ENCODE results near the gene ZNF280D.

Gene ZNF280D

DNA sequence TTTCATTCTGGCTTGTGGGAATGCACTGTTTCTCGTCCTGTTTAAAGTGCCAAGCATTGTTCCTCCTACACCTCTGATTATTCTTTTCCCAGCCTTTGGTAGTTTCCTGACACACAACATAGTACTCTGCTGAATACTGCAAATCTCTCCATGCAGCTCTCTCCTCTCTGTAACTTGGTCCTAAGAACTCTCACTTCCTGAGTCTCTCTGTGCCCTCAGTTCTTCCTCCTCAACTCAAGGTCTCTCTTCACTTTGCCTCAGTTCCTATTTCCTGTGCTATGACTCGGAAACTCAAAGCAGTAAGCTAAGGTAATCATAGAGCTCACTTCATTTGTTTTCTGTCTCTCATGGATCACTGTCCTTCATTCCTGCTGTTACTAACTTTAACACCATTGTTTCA is 113.4 kb downstream of the ZNF280D start:
- no peak for DNase-seq

DNA sequence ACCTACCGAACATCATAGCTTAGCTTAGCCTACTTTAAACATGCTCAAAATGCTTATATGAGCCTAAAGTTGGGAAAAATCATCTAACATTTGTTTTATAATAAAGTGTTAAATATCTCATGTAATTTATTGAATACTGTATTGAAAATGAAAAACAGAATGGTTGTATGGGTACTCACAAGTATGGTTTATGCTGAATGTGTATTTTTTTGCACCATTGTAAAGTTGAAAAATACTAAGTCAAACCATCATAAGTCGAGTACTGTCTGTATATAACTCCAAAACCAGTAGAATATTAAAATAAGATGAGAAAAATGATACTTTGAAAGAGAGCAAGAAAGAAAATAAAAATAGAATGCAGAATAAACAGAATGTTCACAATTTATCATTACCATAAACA is 115.7 kb downstream of the ZNF280D start:
- no peak for DNase-seq

DNA sequence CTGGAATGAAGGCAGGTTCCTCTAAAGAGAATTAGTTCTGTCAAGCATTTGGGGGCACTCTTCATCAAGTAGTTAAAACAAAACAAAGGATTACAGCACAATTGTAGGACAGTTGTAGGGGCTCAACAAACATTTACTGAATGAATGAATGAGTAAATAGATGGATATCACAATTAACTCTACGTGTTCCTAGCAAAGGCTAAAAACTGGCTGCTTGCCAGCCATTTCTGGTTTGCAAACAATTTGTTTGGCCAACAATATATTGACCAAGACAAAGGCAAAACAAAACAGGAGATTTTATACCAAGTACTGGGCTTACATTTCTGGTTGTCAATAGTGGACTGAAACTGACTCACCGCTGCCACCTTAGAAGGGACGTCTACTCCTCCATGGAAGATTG is 116.8 kb downstream of the ZNF280D start:
- DNase-seq: no peak

DNA sequence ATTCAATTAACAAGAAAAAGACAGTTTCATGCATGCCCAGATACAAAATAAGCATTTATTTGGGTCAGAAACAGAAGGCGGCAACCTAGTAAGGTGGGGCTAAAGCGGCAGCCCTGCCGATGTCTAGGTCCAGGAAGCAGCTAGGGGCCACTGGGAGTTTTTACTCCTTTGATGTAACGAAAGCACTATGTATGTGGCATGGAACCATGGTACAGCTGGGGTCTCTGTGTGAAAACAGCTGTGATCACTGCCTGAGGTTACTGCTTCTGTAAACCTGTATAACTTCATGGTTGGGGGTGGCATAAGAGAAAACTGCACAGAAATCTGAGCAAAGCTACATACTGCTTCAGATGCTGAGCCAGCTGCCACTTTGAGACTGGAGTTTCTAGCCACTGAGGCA is 119.5 kb downstream of the ZNF280D start:
- no peak for DNase-seq

DNA sequence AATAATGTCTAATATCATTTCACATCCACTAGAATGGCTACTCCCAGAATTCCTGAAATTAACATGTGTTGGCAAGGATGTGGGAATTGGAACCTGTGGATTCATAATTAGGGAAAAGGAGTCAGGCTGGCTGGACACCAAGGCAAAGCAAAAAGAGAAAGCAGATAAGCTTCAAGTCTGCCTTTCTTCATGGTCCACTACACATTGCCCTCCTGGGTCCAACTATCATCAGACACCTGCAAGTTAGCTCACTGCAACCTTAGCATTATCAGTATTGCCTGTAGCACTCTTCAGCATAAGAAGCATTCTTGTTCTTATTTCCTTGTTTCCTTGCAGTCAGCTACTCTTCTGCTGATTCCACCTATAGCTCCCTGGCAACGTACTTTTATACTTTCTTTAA is 124.3 kb downstream of the ZNF280D start:
- DNase-seq: no peak

DNA sequence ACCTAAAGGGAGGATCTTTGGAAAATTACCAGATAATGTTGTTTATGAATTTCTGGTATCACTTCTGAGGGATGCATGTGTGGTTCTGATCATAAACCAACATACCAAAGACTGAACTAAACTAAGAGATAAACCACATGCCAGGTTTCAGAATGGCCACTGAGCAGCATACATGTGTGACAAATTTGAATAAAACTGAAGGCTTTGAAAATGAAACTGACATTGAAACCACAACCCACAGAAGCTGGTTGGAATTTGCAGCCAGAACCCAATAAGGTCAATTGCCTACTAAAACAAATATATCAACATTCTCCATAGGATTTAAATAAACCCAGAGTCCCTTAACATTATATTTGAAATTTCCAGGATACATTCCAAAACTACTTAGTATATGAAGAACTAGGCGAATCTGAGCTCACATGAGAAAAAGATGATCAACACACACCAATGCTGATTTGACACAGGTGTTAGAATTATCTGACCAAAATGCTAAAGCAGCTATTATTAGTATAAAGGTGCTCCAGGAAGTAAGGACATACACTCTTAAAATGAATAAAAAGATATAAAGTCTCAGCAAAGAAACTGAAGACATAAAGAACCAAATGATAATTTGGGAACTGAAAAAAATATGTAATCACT is 125.0 kb downstream of the ZNF280D start:
- no peak for DNase-seq

DNA sequence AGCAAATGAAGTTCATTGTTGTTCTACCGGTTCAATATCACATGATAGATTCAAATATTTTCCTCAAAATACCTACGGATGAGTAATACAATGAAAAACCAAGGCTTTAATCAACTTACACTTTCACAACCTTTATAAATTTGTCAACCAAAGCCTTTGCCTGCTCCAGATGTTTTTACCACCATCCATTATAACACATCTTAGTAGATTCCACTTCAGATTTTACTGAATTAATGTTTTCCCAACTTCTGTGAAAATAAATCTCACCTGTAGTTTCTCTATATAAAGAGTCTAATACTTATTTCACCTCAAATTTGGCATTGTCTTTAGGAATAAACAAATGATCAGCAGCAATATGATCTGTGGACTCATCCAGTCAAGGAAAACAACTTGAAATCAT is 131.1 kb downstream of the ZNF280D start:
- DNase-seq: no peak

DNA sequence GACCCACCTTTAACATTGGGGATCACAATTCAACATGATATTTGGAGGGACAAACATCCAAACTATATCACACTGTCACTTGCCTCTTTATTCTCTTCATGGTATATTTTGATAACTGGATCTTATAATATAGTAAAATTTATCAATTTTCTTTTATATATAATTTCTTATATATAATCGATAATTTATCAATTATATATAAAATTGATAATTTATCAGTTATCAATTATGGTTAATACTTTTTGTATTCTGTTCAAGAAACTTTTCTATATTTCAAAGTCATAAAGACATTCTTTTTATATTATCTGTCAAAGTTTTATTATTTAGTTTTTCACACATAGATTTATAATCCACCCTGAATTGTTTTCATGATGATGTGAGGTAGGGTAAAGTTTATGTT is 132.9 kb downstream of the ZNF280D start:
- no peak for DNase-seq

DNA sequence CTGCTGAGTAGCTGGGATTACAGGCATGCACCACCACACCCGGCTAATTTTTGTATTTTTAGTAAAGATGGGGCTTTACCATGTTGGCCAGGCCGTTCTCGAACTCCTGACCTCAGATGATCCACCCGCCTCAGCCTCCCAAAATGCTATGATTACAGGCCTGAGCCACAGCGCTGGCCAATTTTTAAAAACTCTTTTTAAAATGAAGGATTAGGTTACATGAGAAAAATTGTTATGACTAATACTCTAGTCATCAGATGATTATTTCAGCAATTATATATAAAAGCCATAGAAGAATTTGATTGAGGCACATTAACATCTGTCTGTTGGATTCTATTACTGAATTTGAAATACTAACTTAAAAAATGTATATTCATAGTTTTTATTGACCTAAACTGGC is 134.3 kb downstream of the ZNF280D start:
- DNase-seq: no peak

DNA sequence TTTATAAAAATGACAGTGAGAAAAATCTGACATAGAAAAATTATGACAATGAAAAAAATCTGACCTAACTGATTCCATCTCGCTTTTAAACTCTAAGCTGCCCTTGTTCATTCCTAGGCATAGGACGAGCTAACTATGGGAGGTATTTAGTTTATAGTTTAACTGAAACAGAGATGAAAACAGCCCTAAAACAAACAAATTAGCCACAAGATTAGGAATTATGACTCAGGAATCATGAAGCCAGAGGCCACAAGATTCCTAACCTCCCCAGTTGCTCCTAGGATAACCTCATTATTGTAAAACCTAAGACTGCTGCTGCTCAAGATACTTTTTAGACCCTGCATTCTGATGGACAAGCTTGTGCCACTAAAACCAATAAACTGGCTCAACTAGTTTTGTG is 145.6 kb downstream of the ZNF280D start:
- no peak for DNase-seq

DNA sequence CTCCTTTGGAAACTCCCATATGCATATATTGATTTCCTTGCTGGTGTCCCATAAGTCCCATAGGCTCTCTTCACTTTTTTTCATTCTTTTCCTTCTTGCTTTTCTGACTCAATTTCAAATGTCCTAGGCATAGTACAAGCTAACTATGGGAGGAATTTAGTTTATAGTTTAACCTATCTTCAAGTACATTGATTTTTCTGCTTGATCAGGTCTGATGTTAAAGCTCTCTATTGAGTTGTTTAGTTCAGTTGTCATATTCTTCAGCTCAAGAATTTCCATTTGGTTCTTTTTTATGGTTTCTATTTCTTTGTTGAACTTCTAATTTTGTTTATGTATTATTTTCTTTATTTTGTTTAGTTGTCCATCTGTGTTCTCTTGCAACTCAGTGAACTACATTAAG is 147.1 kb downstream of the ZNF280D start:
- DNase-seq: no peak

DNA sequence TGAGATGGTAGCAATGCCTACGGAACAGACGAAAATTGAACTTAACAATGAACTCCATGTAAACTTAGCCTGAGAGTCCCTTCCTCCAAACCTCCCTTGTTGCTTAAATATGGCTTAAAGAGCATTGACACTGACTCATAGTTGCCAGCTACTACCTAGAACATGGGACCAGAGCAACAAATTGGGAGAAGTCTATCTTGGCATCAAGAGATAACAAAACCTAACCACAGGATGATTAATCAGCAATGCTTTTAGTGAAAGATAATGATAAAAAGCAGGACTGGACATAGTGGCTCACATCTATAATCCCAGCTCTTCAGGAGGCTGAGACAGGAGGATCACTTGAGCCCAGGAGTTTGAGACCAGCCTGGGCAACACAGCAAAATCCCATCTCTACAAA is 150.5 kb downstream of the ZNF280D start:
- no peak for DNase-seq
